Measurements from ENCODE around the gene KRTAP10-9. TPM values are rescaled to one million over a fixed set of nuclear protein-coding genes. Genes with fewer than 3 reads are reported as not detected.

KRTAP10-9 gene
- total RNA-seq, 1 donor from 2014 or later: not detected

- Histone ChIP-seq H3K9me3 (ENCODE audit: control insufficient read depth in 3 of 3, low read length in 3 of 3) (peaks cover 2 to 7% (median 6%) of the 10 kb centered on the region in 3 donors), H3K4me3 (ENCODE audit: low read length in 3 of 3) (no peak overlapping the region), H3K9ac (ENCODE audit: low read depth in 1 of 3, low read length in 3 of 3) (no peak overlapping the region), H3K36me3 (ENCODE audit: control insufficient read depth in 3 of 3, insufficient read depth in 3 of 3, low read length in 3 of 3) (no peaks in the 10 kb centered on the region), H3K4me1 (ENCODE audit: control insufficient read depth in 3 of 3, insufficient read depth in 3 of 3, low read length in 3 of 3) (no peaks in the 10 kb centered on the region), H3K27me3 (ENCODE audit: control insufficient read depth in 3 of 3, insufficient read depth in 3 of 3, low read length in 3 of 3) (peaks cover 34 to 47% (median 41%) of the 10 kb centered on the region in 3 donors), H3K27ac (ENCODE audit: low read depth, low read length) (no peak overlapping the region)
Observed at GRCh38 chr21:44614161-44614631, 12.7 kb upstream of the KRTAP10-9 start.

- Histone ChIP-seq H3K9ac (ENCODE audit: low read depth in 1 of 3, low read length in 3 of 3) (no peak overlapping the region), H3K27me3 (ENCODE audit: control insufficient read depth in 3 of 3, insufficient read depth in 3 of 3, low read length in 3 of 3) (peaks cover 34 to 47% (median 41%) of the 10 kb centered on the region in 3 donors), H3K4me3 (ENCODE audit: low read length in 3 of 3) (no peak overlapping the region), H3K27ac (ENCODE audit: low read depth, low read length) (no peak overlapping the region), H3K36me3 (ENCODE audit: control insufficient read depth in 3 of 3, insufficient read depth in 3 of 3, low read length in 3 of 3) (no peaks in the 10 kb centered on the region), H3K9me3 (ENCODE audit: control insufficient read depth in 3 of 3, low read length in 3 of 3) (peaks cover 0 to 7% (median 4%) of the 10 kb centered on the region in 3 donors), H3K4me1 (ENCODE audit: control insufficient read depth in 3 of 3, insufficient read depth in 3 of 3, low read length in 3 of 3) (no peaks in the 10 kb centered on the region)
Observed at GRCh38 chr21:44614961-44615391, 11.9 kb upstream of the KRTAP10-9 start.

GRCh38 chr21:44615466-44615865 is 11.4 kb upstream of the KRTAP10-9 start:
- H3K27ac ChIP-seq (ENCODE audit: low read depth, low read length): no peak overlapping the region
- H3K4me1 ChIP-seq (ENCODE audit: control insufficient read depth in 3 of 3, insufficient read depth in 3 of 3, low read length in 3 of 3): no peaks in the 10 kb centered on the region
- no peak overlapping the region for H3K4me3 ChIP-seq (ENCODE audit: low read length in 3 of 3)
- H3K9ac ChIP-seq (ENCODE audit: low read depth in 1 of 3, low read length in 3 of 3): no peak overlapping the region
- H3K9me3 ChIP-seq (ENCODE audit: control insufficient read depth in 3 of 3, low read length in 3 of 3): peaks cover 0 to 7% (median 4%) of the 10 kb centered on the region in 3 donors
- H3K36me3 ChIP-seq (ENCODE audit: control insufficient read depth in 3 of 3, insufficient read depth in 3 of 3, low read length in 3 of 3): no peaks in the 10 kb centered on the region
- peaks cover 34 to 47% (median 41%) of the 10 kb centered on the region in 3 donors for H3K27me3 ChIP-seq (ENCODE audit: control insufficient read depth in 3 of 3, insufficient read depth in 3 of 3, low read length in 3 of 3)

- Histone ChIP-seq H3K9ac (ENCODE audit: low read depth in 1 of 3, low read length in 3 of 3) (no peak overlapping the region), H3K27me3 (ENCODE audit: control insufficient read depth in 3 of 3, insufficient read depth in 3 of 3, low read length in 3 of 3) (peaks cover 34 to 47% (median 41%) of the 10 kb centered on the region in 3 donors), H3K4me3 (ENCODE audit: low read length in 3 of 3) (no peak overlapping the region), H3K36me3 (ENCODE audit: control insufficient read depth in 3 of 3, insufficient read depth in 3 of 3, low read length in 3 of 3) (no peaks in the 10 kb centered on the region), H3K4me1 (ENCODE audit: control insufficient read depth in 3 of 3, insufficient read depth in 3 of 3, low read length in 3 of 3) (no peaks in the 10 kb centered on the region), H3K27ac (ENCODE audit: low read depth, low read length) (no peak overlapping the region), H3K9me3 (ENCODE audit: control insufficient read depth in 3 of 3, low read length in 3 of 3) (peaks cover 0 to 4% (median 4%) of the 10 kb centered on the region in 3 donors)
Observed at GRCh38 chr21:44615911-44616590, 10.8 kb upstream of the KRTAP10-9 start.

GRCh38 chr21:44616591-44616926 is 10.3 kb upstream of the KRTAP10-9 start:
- Histone ChIP-seq H3K4me3 (ENCODE audit: low read length in 3 of 3) (no peak overlapping the region), H3K9ac (ENCODE audit: low read depth in 1 of 3, low read length in 3 of 3) (no peak overlapping the region), H3K27ac (ENCODE audit: low read depth, low read length) (no peak overlapping the region), H3K9me3 (ENCODE audit: control insufficient read depth in 3 of 3, low read length in 3 of 3) (peaks cover 0 to 4% (median 4%) of the 10 kb centered on the region in 3 donors), H3K36me3 (ENCODE audit: control insufficient read depth in 3 of 3, insufficient read depth in 3 of 3, low read length in 3 of 3) (no peaks in the 10 kb centered on the region), H3K4me1 (ENCODE audit: control insufficient read depth in 3 of 3, insufficient read depth in 3 of 3, low read length in 3 of 3) (no peaks in the 10 kb centered on the region), H3K27me3 (ENCODE audit: control insufficient read depth in 3 of 3, insufficient read depth in 3 of 3, low read length in 3 of 3) (peaks cover 34 to 46% (median 41%) of the 10 kb centered on the region in 3 donors)

- no peaks in the 10 kb centered on the region for H3K9me3 ChIP-seq (ENCODE audit: control insufficient read depth in 3 of 3, low read length in 3 of 3)
- H3K4me3 ChIP-seq (ENCODE audit: low read length in 3 of 3): no peak overlapping the region
- H3K36me3 ChIP-seq (ENCODE audit: control insufficient read depth in 3 of 3, insufficient read depth in 3 of 3, low read length in 3 of 3): no peaks in the 10 kb centered on the region
- peaks cover 32 to 42% (median 36%) of the 10 kb centered on the region in 3 donors for H3K27me3 ChIP-seq (ENCODE audit: control insufficient read depth in 3 of 3, insufficient read depth in 3 of 3, low read length in 3 of 3)
- no peak overlapping the region for H3K27ac ChIP-seq (ENCODE audit: low read depth, low read length)
- no peak overlapping the region for H3K9ac ChIP-seq (ENCODE audit: low read depth in 1 of 3, low read length in 3 of 3)
- H3K4me1 ChIP-seq (ENCODE audit: control insufficient read depth in 3 of 3, insufficient read depth in 3 of 3, low read length in 3 of 3): no peaks in the 10 kb centered on the region
Observed at GRCh38 chr21:44617071-44617501, 9.8 kb upstream of the KRTAP10-9 start.

GRCh38 chr21:44618504-44618903 is 8.4 kb upstream of the KRTAP10-9 start:
- Histone ChIP-seq H3K4me1 (ENCODE audit: control insufficient read depth in 3 of 3, insufficient read depth in 3 of 3, low read length in 3 of 3) (no peaks in the 10 kb centered on the region), H3K4me3 (ENCODE audit: low read length in 3 of 3) (no peak overlapping the region), H3K9me3 (ENCODE audit: control insufficient read depth in 3 of 3, low read length in 3 of 3) (peaks cover 0 to 2% (median 0%) of the 10 kb centered on the region in 3 donors), H3K36me3 (ENCODE audit: control insufficient read depth in 3 of 3, insufficient read depth in 3 of 3, low read length in 3 of 3) (no peaks in the 10 kb centered on the region), H3K27me3 (ENCODE audit: control insufficient read depth in 3 of 3, insufficient read depth in 3 of 3, low read length in 3 of 3) (peaks cover 22 to 33% (median 29%) of the 10 kb centered on the region in 3 donors), H3K9ac (ENCODE audit: low read depth in 1 of 3, low read length in 3 of 3) (no peak overlapping the region), H3K27ac (ENCODE audit: low read depth, low read length) (no peak overlapping the region)

- H3K27ac ChIP-seq (ENCODE audit: low read depth, low read length): no peak overlapping the region
- H3K36me3 ChIP-seq (ENCODE audit: control insufficient read depth in 3 of 3, insufficient read depth in 3 of 3, low read length in 3 of 3): no peaks in the 10 kb centered on the region
- no peaks in the 10 kb centered on the region for H3K4me1 ChIP-seq (ENCODE audit: control insufficient read depth in 3 of 3, insufficient read depth in 3 of 3, low read length in 3 of 3)
- H3K27me3 ChIP-seq (ENCODE audit: control insufficient read depth in 3 of 3, insufficient read depth in 3 of 3, low read length in 3 of 3): peaks cover 21 to 30% (median 27%) of the 10 kb centered on the region in 3 donors
- peaks cover 0 to 3% (median 0%) of the 10 kb centered on the region in 3 donors for H3K9me3 ChIP-seq (ENCODE audit: control insufficient read depth in 3 of 3, low read length in 3 of 3)
- H3K4me3 ChIP-seq (ENCODE audit: low read length in 3 of 3): no peak overlapping the region
- no peak overlapping the region for H3K9ac ChIP-seq (ENCODE audit: low read depth in 1 of 3, low read length in 3 of 3)
Observed at GRCh38 chr21:44618909-44619308, 8.0 kb upstream of the KRTAP10-9 start.

- no peak overlapping the region for H3K4me3 ChIP-seq (ENCODE audit: low read length in 3 of 3)
- no peak overlapping the region for H3K27ac ChIP-seq (ENCODE audit: low read depth, low read length)
- H3K36me3 ChIP-seq (ENCODE audit: control insufficient read depth in 3 of 3, insufficient read depth in 3 of 3, low read length in 3 of 3): no peaks in the 10 kb centered on the region
- H3K9me3 ChIP-seq (ENCODE audit: control insufficient read depth in 3 of 3, low read length in 3 of 3): peaks cover 0 to 7% (median 0%) of the 10 kb centered on the region in 3 donors
- H3K27me3 ChIP-seq (ENCODE audit: control insufficient read depth in 3 of 3, insufficient read depth in 3 of 3, low read length in 3 of 3): peaks cover 14 to 21% (median 17%) of the 10 kb centered on the region in 3 donors
- no peak overlapping the region for H3K9ac ChIP-seq (ENCODE audit: low read depth in 1 of 3, low read length in 3 of 3)
- no peaks in the 10 kb centered on the region for H3K4me1 ChIP-seq (ENCODE audit: control insufficient read depth in 3 of 3, insufficient read depth in 3 of 3, low read length in 3 of 3)
Observed at GRCh38 chr21:44619886-44620285, 7.0 kb upstream of the KRTAP10-9 start.

- H3K27ac ChIP-seq (ENCODE audit: low read depth, low read length): no peak overlapping the region
- H3K27me3 ChIP-seq (ENCODE audit: control insufficient read depth in 3 of 3, insufficient read depth in 3 of 3, low read length in 3 of 3): peaks cover 8 to 17% (median 12%) of the 10 kb centered on the region in 3 donors
Observed at GRCh38 chr21:44623575-44623974, 3.3 kb upstream of the KRTAP10-9 start.

More at GRCh38 chr21:44623575-44623974, 3.3 kb upstream of the KRTAP10-9 start:
- H3K4me3 ChIP-seq (ENCODE audit: low read length in 3 of 3): no peak overlapping the region
- H3K9me3 ChIP-seq (ENCODE audit: control insufficient read depth in 3 of 3, low read length in 3 of 3): peaks cover 0 to 7% (median 0%) of the 10 kb centered on the region in 3 donors
- H3K36me3 ChIP-seq (ENCODE audit: control insufficient read depth in 3 of 3, insufficient read depth in 3 of 3, low read length in 3 of 3): no peaks in the 10 kb centered on the region
- H3K4me1 ChIP-seq (ENCODE audit: control insufficient read depth in 3 of 3, insufficient read depth in 3 of 3, low read length in 3 of 3): no peaks in the 10 kb centered on the region
- no peak overlapping the region for H3K9ac ChIP-seq (ENCODE audit: low read depth in 1 of 3, low read length in 3 of 3)
